GM08714 (cell line): ENCODE data around the gene PIP5K1B.

Experiments
- H3K4me3 ChIP-seq: fragments of 200-500 bp; sonication (Bioruptor generic); 2 replicates; pipeline ENCODE4 v1.5.1; 2014; ENCODE audit warnings: mild to moderate bottlenecking, low read length, inconsistent platforms
- ZNF274 ChIP-seq: IDR thresholded peaks from 2 replicates; pipeline ENCODE4 v1.6.1; 2012; ENCODE audit warnings: mild to moderate bottlenecking, low read depth, low read length

Gene PIP5K1B

DNA sequence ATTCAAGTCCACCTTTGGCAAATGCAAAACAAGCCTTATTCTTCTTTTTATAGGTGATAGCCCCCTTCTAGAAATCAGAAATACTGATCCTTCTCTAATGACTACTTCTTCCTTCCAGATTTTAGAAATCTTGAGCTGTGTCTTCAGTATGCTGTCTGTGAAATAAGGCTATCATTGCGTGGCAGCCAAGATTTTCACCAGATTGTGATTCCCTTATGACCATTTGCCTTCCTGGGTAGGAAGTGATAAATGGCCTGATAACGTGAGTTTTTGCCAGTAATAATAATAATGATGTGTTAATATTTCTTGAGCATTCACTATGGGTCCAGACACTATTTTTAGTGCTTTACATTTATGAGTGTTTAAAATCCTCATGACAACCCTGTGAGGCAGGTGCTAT lies 80.9 kb downstream of the PIP5K1B start:
- no peak overlapping the region for H3K4me3 ChIP-seq
- no peak for TF ChIP-seq ZNF274

DNA sequence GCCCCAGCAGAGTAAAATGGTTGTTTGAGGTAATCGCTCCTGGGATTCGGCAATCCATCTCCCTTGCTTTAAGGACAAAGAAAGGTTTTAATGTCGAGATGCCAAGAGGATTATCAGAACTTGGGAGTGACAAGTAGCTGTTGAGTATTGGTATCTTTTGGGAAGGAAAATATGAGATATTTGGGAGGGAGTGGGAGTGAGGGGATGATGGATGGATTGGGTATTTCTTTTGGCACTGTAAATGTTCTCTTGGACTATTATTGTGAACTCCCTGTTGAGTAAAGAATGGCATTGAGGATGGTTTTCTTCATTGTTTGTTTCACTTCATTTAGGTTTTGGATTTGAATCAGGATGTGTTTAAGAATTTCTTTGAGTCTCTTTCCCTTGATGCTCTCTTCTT lies 86.1 kb downstream of the PIP5K1B start:
- no peak for TF ChIP-seq ZNF274
- no peak overlapping the region for H3K4me3 ChIP-seq

- no peak for TF ChIP-seq ZNF274
- H3K4me3 ChIP-seq: peak overlapping the region; percentile 21; the same call in 1 of the 2 replicates
Observed at GRCh38 chr9:68793605-68794343, 88.7 kb downstream of the PIP5K1B start.

GRCh38 chr9:68794898-68795297 lies 89.9 kb downstream of the PIP5K1B start:
- no peak for TF ChIP-seq ZNF274
- H3K4me3 ChIP-seq: no peak overlapping the region

DNA sequence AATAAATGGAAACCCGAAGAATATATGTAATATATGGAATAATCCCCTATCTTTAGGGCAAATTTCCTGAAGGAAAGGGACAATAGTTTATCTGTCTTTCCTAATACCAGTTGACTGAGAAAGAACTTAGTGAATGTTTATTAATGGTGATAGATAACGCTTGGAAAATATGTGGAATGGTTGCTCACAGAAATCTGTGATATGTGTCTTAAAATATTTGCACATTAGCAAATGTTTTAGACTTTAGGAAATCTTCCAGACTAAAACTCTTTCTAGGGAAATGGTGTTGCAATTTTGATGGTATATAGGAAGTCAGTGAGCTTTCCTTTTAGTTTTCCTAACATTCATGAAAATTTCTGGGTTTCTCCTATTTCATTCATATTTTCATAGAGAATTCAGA lies 90.4 kb downstream of the PIP5K1B start:
- H3K4me3 ChIP-seq: no peak overlapping the region
- TF ChIP-seq ZNF274: no peak

DNA sequence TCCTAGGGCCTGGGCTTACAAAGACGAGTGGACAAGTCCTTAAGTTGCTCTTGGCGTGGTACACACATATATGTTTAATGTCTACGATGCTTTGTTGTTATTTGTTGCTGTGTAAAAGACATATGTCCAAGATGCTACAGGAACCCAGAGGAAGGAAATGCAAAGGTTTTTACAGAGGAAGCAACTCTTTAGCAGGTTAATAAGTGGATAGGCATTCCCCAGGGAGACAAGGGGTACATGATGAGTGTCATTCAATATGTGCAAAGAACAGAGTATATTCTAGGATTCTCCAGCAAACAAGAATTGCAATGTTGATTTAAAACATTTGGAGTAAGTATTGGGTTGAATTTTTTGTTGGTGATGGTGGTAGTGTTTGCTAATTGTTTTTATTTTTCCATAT lies 92.1 kb downstream of the PIP5K1B start:
- no peak overlapping the region for H3K4me3 ChIP-seq
- no peak for TF ChIP-seq ZNF274

DNA sequence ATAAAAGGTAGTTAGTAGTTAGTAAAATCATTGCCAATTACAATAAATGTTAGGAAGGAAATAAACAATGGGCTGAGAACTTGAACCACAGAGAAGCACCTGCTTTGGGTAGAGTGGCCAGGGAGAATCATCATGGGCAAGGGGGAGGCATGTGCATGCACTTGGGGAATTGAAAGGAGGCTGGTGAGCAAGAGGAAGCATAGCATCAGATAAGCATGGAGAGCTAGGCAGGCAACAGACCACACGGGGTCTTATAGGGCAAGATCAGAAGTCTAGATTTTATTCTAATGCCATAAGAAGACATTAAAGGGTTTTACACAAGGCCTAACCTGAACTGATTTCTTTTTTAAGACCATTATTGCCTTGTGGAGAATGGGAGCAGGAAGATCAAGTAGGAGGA lies 93.4 kb downstream of the PIP5K1B start:
- TF ChIP-seq ZNF274: no peak
- H3K4me3 ChIP-seq: no peak overlapping the region

DNA sequence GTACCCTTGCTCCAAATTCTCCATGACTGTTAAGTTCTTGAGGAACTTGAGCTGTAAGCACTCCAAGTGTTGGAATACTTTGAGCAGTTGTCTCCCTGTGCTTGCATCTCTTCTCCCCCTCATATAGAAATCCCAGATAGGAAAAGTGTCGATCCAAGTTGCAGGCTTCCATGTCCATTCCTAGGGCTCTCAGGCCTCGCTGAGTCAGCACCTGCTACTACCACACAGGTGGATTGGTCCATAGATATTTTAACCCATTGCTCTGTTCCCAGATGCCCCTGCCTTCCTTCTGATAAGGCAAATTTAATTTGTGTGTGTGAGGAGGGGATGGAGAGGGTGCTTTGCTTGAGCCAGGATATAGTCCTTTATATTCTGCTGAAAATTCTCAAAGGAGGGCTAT lies 95.8 kb downstream of the PIP5K1B start:
- no peak for TF ChIP-seq ZNF274
- H3K4me3 ChIP-seq: no peak overlapping the region

DNA sequence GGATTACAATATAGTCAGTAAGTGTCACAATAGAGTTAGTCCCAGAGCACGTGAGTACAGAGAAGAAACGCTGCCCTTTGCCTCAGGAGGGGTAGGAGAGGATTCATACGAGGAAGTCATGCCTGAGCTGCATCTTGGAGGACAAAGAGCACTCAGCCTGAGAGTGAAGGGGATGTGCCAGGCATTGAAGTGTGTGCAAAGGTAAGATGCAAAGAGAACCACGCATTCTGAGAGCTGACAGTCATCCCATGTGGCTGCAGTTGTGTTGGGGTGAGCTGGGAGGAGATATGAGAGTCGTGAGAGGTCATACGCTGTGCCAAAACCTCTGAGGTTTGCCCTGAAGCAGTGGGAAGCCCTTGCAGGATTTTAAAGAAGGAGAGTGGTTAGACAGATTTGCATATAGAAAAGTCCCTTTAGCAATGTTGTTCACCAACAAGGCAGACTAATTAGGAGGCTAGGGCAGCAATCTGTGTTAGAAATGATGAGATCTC lies 97.5 kb downstream of the PIP5K1B start:
- TF ChIP-seq ZNF274: no peak
- H3K4me3 ChIP-seq: no peak overlapping the region; the same call in 1 of the 2 replicates

DNA sequence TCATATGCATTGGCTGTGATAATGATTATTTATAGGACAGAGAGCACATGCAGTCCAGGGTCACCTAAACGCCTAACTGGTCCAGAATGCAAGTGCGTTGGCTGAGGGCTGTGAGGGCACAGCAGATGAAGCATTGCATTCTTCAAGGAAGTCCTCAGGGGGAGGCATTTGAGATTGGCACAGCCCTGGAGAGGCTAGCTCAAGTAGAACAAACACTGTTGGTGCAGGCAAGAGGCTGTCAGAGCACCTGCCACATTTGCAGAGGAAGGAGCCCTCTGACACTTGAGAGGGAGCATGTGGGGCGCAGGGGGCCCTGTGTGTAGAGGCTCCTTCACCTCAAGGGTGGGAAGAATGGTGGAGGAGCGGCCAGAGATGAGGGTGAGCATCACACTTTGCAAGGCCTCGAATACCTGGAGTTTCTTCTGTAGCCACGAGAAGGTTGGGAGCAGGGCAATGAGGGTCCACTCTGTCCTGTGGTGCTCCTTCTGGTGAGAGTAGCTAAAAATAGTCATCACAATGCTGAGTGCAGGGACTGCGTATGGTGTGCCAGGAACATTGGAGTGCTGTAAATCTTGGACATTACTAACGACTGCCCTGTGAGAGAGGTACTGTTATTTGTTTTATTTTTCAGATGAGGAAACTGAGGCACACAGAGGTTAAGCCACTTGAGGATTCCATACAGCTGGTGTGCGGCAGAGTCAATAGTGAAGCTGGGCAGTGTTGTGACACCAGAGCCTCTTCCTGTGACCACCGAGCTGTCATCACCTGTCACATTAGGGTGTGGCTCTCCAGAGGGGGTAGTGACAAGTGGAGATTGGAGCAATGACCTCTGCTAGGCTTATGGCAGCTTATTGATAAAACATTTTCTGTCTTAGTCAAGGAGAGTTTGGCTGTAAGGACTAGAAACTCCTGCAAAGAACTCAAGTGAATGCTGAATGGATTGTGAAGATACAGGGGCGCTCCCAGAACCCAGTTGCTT lies 100.2 kb downstream of the PIP5K1B start:
- H3K4me3 ChIP-seq: no peak overlapping the region
- TF ChIP-seq ZNF274: no peak

- TF ChIP-seq ZNF274: no peak
- no peak overlapping the region for H3K4me3 ChIP-seq
Observed at GRCh38 chr9:68805890-68806517, 101.0 kb downstream of the PIP5K1B start.

DNA sequence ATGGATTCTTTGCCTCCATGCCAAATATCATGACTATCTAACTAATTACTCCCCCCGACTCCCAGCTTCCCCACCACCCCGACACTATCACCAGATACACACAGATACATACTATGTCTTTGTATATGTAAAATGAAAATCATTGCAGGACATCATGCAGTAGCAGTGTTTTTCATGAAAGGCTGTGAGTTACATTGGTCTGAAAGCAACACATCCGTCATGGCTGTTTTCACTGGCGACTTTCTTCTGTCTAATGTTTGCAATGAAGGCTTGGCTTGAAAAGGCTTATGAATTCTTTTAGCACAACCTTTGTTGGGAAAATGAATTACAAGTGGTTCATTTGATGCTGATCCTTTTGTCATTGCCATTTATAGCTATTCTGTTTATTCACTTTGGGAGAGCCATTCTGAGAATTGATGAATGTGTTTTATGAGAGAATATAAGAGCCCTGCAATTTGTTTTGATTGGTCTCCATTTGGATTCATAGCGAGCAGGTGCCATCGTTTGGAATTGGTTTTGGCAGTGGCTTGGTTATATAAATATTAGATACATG lies 103.4 kb downstream of the PIP5K1B start:
- TF ChIP-seq ZNF274: no peak
- H3K4me3 ChIP-seq: no peak overlapping the region

DNA sequence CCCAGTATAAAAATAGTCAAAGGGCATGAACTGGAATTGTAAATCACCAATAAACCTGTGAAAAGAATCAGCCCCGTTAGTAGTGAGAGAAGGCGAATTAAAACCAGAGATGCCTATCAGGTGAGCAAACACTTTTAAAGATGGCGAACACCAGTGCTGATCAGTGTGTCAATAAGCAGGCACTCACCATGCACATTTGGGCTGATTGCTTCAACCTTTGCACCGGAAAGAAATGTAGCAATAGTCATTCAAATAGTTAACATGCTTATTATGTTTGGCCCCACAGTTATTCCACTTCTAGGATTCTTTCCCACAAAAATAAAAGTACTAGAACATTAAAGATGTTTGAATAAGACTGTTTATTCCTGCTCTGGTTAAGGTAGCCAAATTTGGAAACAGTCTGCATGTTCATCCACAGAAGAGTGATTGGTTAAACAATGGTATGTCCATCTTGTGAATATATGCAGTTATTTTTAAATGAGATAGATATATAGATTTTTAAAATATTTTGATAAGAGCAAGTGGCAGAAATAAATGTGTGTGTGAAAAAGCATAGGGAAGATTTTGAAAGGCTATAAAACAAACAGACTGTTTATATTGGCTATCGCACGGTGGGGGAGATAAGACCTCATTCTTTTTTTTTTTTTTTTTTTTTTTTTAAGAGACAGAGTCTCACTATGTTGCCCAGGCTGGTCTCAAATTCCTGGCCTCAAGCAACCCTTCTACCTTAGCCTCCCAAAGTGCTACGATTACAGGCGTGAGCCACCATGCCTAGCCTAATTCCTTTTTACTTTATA lies 112.2 kb downstream of the PIP5K1B start:
- no peak for TF ChIP-seq ZNF274
- no peak overlapping the region for H3K4me3 ChIP-seq
